Tibial nerve (tissue), 3 donors: ENCODE results near the gene CCDC170.

Experiments
- CTCF ChIP-seq, 5 experiments: fragments of 200-600 bp in 3 of 5; fragments of 450-650 bp in 2 of 5; sonication (generic) in 3 of 5; IDR thresholded peaks; one replicate each; pipeline ENCODE4 v1.5.1; 2016 to 2019; ENCODE audit warnings: antibody characterized with exemption in 5 of 5, mild to moderate bottlenecking in 3 of 5, moderate library complexity in 2 of 5
- POLR2A ChIP-seq, 2 donors: fragments of 450-650 bp; IDR thresholded peaks; one replicate each; pipeline ENCODE4 v1.6.1; 2017; ENCODE audit warnings: antibody characterized with exemption in 2 of 2, mild to moderate bottlenecking in 2 of 2, moderate library complexity in 2 of 2

- TF ChIP-seq POLR2A (IDR thresholded peaks at IDR 0.05): no peak
- no peak for TF ChIP-seq CTCF (IDR thresholded peaks at IDR 0.05)
These were observed 1.1 kb downstream of the CCDC170 start for GRCh38 chr6:151494936-151495320.
